Loucy (cell line): Measurements from ENCODE around the gene ARHGAP15.

Experiments used
- CTCF ChIP-seq: fragments of 200-600 bp; sonication (generic); conservative IDR thresholded peaks from 2 replicates; pipeline ENCODE4 v1.5.1; 2014; ENCODE audit warnings: mild to moderate bottlenecking, antibody characterized with exemption, low read length
- EZH2phosphoT487 ChIP-seq: fragments of 200-600 bp; IDR thresholded peaks from 2 replicates; pipeline ENCODE4 v1.6.1; 2018; ENCODE audit warnings: antibody characterized with exemption, mild to moderate bottlenecking, moderate library complexity, borderline replicate concordance

GRCh38 chr2:143436951-143437350 lies 307.7 kb downstream of the ARHGAP15 start:
- TF ChIP-seq CTCF (no peak), EZH2phosphoT487 (no peak)
